Panc1 (cell line): ENCODE results near the gene CDC37L1. TPM values are rescaled to one million over a fixed set of nuclear protein-coding genes. Genes with fewer than 3 reads are reported as not detected.

Experiments used
- ATAC-seq: fragments of 200-7000 bp; cut with Tn5 transposase; 2 replicates; pipeline ENCODE4 v1.9.1; 2020; ENCODE audit warnings: mild to moderate bottlenecking, moderate library complexity
- BruUV-seq: library from RNA; stranded (reverse); fragments of 400-500 nt; replicated peaks from 2 replicates; lab custom pipeline; 2021; lab: Mats Ljungman, UMichigan
- CTCF ChIA-PET: fragments of 300-600 bp; sonication (Branson Sonifier 250); formaldehyde crosslinking; loops from one replicate; lab custom pipeline; 2022; ENCODE audit warnings: antibody characterized with exemption; lab: Charles Lee
- POLR2A ChIA-PET: fragments of 300-600 bp; sonication (Branson Sonifier 250); formaldehyde crosslinking; loops from one replicate; lab custom pipeline; 2022; ENCODE audit warnings: antibody characterized with exemption; lab: Charles Lee
- DNase-seq: peaks from one replicate; pipeline ENCODE4 v3.0.0-alpha.2; 2010; ENCODE audit warnings: low read depth, low spot score
- H3K27ac ChIP-seq: 2 replicates; pipeline ENCODE4 v1.5.1; 2011; ENCODE audit warnings: mild to moderate bottlenecking, low read length, inconsistent platforms
- H3K27me3 ChIP-seq: fragments of 200-500 bp; sonication (Bioruptor generic); 2 replicates; pipeline ENCODE4 v1.6.0; 2014; ENCODE audit warnings: low read length, inconsistent platforms; ENCODE audit not compliant: control insufficient read depth, insufficient read depth
- H3K36me3 ChIP-seq: fragments of 200-500 bp; sonication (Bioruptor generic); 2 replicates; pipeline ENCODE4 v1.5.1; 2014; ENCODE audit warnings: inconsistent platforms, mild to moderate bottlenecking, low read length, moderate library complexity; ENCODE audit not compliant: control insufficient read depth, insufficient read depth
- H3K4me1 ChIP-seq: 2 replicates; pipeline ENCODE4 v1.5.1; 2011; ENCODE audit warnings: inconsistent platforms, mild to moderate bottlenecking, low read length, moderate library complexity; ENCODE audit not compliant: control insufficient read depth, insufficient read depth
- H3K4me3 ChIP-seq, 2 experiments: 2 replicates each; pipeline ENCODE4 v1.5.1; 2011 to 2012; ENCODE audit warnings: low read depth in 2 of 2, low read length in 2 of 2, mild to moderate bottlenecking in 2 of 2, inconsistent platforms in 1 of 2, moderate library complexity in 1 of 2
- H3K9me3 ChIP-seq: fragments of 200-500 bp; sonication (Bioruptor generic); 2 replicates; pipeline ENCODE4 v1.5.1; 2014; ENCODE audit warnings: low read depth, mild to moderate bottlenecking, inconsistent platforms, low read length, moderate library complexity; ENCODE audit not compliant: control insufficient read depth, insufficient read depth
- CTCF ChIP-seq: fragments of 450-650 bp; IDR thresholded peaks from 2 replicates; pipeline ENCODE4 v1.5.1; 2017; ENCODE audit warnings: mild to moderate bottlenecking
- POLR2AphosphoS5 ChIP-seq: IDR thresholded peaks from 2 replicates; pipeline ENCODE4 v1.6.1; 2012; ENCODE audit warnings: mild to moderate bottlenecking, low read depth, low read length, moderate library complexity
- REST ChIP-seq, 2 experiments: IDR thresholded peaks; 2 replicates each; pipeline ENCODE4 v1.6.1; 2011 to 2012; ENCODE audit warnings: low read depth in 2 of 2, control low read depth in 1 of 2, low read length in 1 of 2, mild to moderate bottlenecking in 1 of 2, moderate library complexity in 1 of 2; ENCODE audit not compliant: insufficient read depth in 1 of 2
- SIN3A ChIP-seq: IDR thresholded peaks from 2 replicates; pipeline ENCODE4 v1.6.1; 2012; ENCODE audit warnings: low read depth, mild to moderate bottlenecking, low read length, moderate library complexity, borderline replicate concordance; ENCODE audit not compliant: insufficient read depth
- TCF7L2 ChIP-seq: IDR thresholded peaks from 2 replicates; pipeline ENCODE4 v1.6.1; 2011; ENCODE audit warnings: mild to moderate bottlenecking, low read depth, low read length, inconsistent platforms
- in situ Hi-C: cut with HindIII; loops from 2 replicates; pipeline ENCODE4 v1.10.0; 2016; ENCODE audit warnings: low sequenced_read_pairs, low pct_unique_long_range_greater_than_20kb
- intact Hi-C: fragments of 100-400 bp; cut with micrococcal nuclease; formaldehyde crosslinking; loops from one replicate; pipeline ENCODE4 v1.10.0; 2022; ENCODE audit not compliant: unreplicated experiment
- total RNA-seq: library from RNA; stranded (reverse); gene quantifications from one replicate; pipeline ENCODE4 v1.2.1, GENCODE V29; 2021; ENCODE audit not compliant: unreplicated experiment

Gene CDC37L1
- total RNA-seq, 1 experiment from 2014 or later = 3.0 TPM

- H3K4me3 ChIP-seq = no peak overlapping the region
- intact Hi-C loops = no loop called here
- ChIA-PET POLR2A (no interaction called here), CTCF (no interaction called here)
- H3K27me3 ChIP-seq = no peaks in the 10 kb centered on the region
- no peak overlapping the region for H3K27ac ChIP-seq
- no peak for ATAC-seq
- in situ Hi-C loops = no loop called here
- DNase-seq = no peak
- H3K9me3 ChIP-seq = no peaks in the 10 kb centered on the region
- H3K4me1 ChIP-seq = no peaks in the 10 kb centered on the region
- no peaks in the 10 kb centered on the region for H3K36me3 ChIP-seq
- no TSS peak for BruUV-seq
- TF ChIP-seq TCF7L2 = no peak
These were observed 42.4 kb downstream of the CDC37L1 start for GRCh38 chr9:4721736-4722135.

- POLR2A ChIA-PET = no interaction called here
- ATAC-seq = no peak
- Histone ChIP-seq H3K27ac (no peak overlapping the region), H3K9me3 (no peaks in the 10 kb centered on the region), H3K27me3 (no peaks in the 10 kb centered on the region), H3K4me1 (no peaks in the 10 kb centered on the region), H3K36me3 (no peaks in the 10 kb centered on the region), H3K4me3 (no peak overlapping the region)
- no peak for TF ChIP-seq TCF7L2
- no peak for TF ChIP-seq REST (IDR thresholded peaks at IDR 0.05; ENCODE audit: insufficient read depth in 1 of 2, low read depth in 2 of 2, low read length in 1 of 2)
- TF ChIP-seq CTCF = no peak
- no peak for DNase-seq
- intact Hi-C loops = no loop called here
- in situ Hi-C loops = no loop called here
- CTCF ChIA-PET = no interaction called here
- BruUV-seq = no TSS peak
These were observed 46.5 kb downstream of the CDC37L1 start for GRCh38 chr9:4725706-4726442.

- no peak for ATAC-seq
- Histone ChIP-seq H3K36me3 (no peaks in the 10 kb centered on the region), H3K9me3 (no peaks in the 10 kb centered on the region), H3K27me3 (no peaks in the 10 kb centered on the region), H3K4me3 (no peak overlapping the region), H3K4me1 (no peaks in the 10 kb centered on the region), H3K27ac (no peak overlapping the region)
- in situ Hi-C loops (no loop called here), intact Hi-C loops (no loop called here)
- ChIA-PET CTCF (no interaction called here), POLR2A (no interaction called here)
- TF ChIP-seq POLR2AphosphoS5 (no peak), SIN3A (no peak), TCF7L2 (no peak), REST (IDR thresholded peaks at IDR 0.05; ENCODE audit: insufficient read depth in 1 of 2, low read depth in 2 of 2, low read length in 1 of 2) (no peak), CTCF (no peak)
- BruUV-seq = no TSS peak
- DNase-seq = no peak
These were observed 48.2 kb downstream of the CDC37L1 start for GRCh38 chr9:4727593-4727992.
